Vagina (tissue), 2 donors: ENCODE results near the gene INPP5J. TPM values are rescaled to one million over a fixed set of nuclear protein-coding genes. Genes with fewer than 3 reads are reported as not detected.

Experiments used
- DNase-seq, 2 donors: peaks; one replicate each; pipeline ENCODE4 v3.0.0-alpha.2; 2017; ENCODE audit errors: extremely low spot score in 2 of 2
- H3K27ac ChIP-seq: fragments of 200-600 bp; sonication (generic); one replicate; pipeline ENCODE4 v1.5.1; 2019
- H3K27me3 ChIP-seq: fragments of 200-600 bp; sonication (generic); one replicate; pipeline ENCODE4 v1.5.1; 2019
- H3K36me3 ChIP-seq, 2 donors: fragments of 200-600 bp; sonication (generic); one replicate each; pipeline ENCODE4 v1.5.1; 2017 to 2019
- H3K4me1 ChIP-seq: fragments of 200-600 bp; sonication (generic); one replicate; pipeline ENCODE4 v1.5.1; 2019
- H3K4me3 ChIP-seq, 2 donors: fragments of 200-600 bp; sonication (generic); 1 replicate in 1 of 2; 2 replicates in 1 of 2; pipeline ENCODE4 v1.5.1; 2016 to 2019
- H3K9me3 ChIP-seq: fragments of 200-600 bp; sonication (generic); one replicate; pipeline ENCODE4 v1.5.1; 2019
- POLR2A ChIP-seq, 2 donors: fragments of 450-650 bp; IDR thresholded peaks; one replicate each; pipeline ENCODE4 v1.6.1; 2017; ENCODE audit warnings: antibody characterized with exemption in 2 of 2, mild to moderate bottlenecking in 2 of 2, moderate library complexity in 2 of 2
- POLR2AphosphoS5 ChIP-seq, 2 donors: sonication (generic); formaldehyde crosslinking; IDR thresholded peaks; one replicate each; pipeline ENCODE4 v1.9.0; 2017; ENCODE audit warnings: antibody characterized with exemption in 2 of 2, mild to moderate bottlenecking in 2 of 2, low read depth in 1 of 2; ENCODE audit not compliant: insufficient read depth in 1 of 2
- intact Hi-C: fragments of 100-400 bp; cut with DNase I; formaldehyde crosslinking; loops from one replicate; pipeline ENCODE4 v1.15.1; 2023
- total RNA-seq: library from RNA; depleted of rRNA; stranded (reverse); fragments of >200 nt; gene quantifications from one replicate; pipeline ENCODE4 v1.2.3, GENCODE V29; 2016
- TF ChIP-seq, protein P1 (sequence below), 3 experiments: fragments of 450-650 bp in 2 of 3; fragments of 200-600 bp in 1 of 3; sonication (generic) in 1 of 3; IDR thresholded peaks; one replicate each; pipeline ENCODE4 v1.5.1; 2017 to 2019; ENCODE audit warnings: antibody characterized with exemption in 3 of 3, mild to moderate bottlenecking in 2 of 3, moderate library complexity in 2 of 3

The INPP5J gene
- total RNA-seq, 1 donor from 2014 or later = 5.9 TPM

DNA sequence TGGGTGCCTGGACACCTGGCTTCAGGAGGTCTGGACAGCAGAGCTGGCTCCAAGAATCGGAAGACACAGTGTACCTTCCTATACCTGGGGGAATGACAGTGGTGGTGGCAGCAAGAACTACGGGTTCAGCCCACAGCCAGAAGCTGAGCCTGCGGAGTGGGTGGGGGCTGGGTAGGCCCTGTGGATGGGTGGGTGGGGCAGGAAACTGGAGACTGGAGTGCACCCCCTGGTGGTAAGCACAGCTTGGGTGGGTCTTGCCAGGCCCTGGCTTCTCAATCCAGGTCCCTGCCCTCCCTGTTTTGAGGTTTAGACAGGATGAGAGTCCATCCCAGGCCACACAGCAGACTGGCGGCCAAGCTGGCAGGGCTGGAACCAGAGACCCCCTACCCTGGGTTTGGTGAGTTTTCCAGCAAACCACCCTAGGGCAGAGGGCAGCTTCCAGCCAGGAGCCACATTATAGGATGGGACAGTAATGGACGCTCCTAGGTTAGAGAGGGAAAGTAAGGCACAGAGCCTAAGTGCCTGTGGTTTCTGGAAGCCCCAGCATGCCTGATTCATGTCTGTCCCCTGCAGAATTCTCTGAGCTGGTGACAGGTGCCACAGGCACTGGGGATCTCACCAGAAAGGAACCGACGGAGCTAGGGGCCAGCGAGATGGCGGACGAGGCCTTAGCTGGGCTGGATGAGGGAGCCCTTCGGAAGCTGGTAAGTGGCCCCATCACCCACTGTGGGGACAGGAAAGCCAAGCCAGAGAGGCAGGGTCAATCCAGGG lies 40.0 kb upstream of the INPP5J start:
- Histone ChIP-seq H3K27me3 (no peaks in the 10 kb centered on the region), H3K4me1 (peaks cover 59% of the 10 kb centered on the region), H3K27ac (peak overlapping the region; percentile 97), H3K9me3 (no peaks in the 10 kb centered on the region), H3K4me3 (peak overlapping the region; percentile 64 to 90), H3K36me3 (peaks cover 0 to 2% of the 10 kb centered on the region in 2 donors)
- intact Hi-C loops = loop anchor here (5.0 kb wide), 1 partner anchor 40 kb away; no protein-coding TSS in a partner anchor
- DNase-seq = no peak
- TF ChIP-seq POLR2A (IDR thresholded peaks at IDR 0.05) (no peak), POLR2AphosphoS5 (IDR thresholded peaks at IDR 0.05; ENCODE audit: insufficient read depth in 1 of 2, low read depth in 1 of 2) (peak in 1 of 2 donors; percentile 50)
- TF ChIP-seq, protein P1, sequence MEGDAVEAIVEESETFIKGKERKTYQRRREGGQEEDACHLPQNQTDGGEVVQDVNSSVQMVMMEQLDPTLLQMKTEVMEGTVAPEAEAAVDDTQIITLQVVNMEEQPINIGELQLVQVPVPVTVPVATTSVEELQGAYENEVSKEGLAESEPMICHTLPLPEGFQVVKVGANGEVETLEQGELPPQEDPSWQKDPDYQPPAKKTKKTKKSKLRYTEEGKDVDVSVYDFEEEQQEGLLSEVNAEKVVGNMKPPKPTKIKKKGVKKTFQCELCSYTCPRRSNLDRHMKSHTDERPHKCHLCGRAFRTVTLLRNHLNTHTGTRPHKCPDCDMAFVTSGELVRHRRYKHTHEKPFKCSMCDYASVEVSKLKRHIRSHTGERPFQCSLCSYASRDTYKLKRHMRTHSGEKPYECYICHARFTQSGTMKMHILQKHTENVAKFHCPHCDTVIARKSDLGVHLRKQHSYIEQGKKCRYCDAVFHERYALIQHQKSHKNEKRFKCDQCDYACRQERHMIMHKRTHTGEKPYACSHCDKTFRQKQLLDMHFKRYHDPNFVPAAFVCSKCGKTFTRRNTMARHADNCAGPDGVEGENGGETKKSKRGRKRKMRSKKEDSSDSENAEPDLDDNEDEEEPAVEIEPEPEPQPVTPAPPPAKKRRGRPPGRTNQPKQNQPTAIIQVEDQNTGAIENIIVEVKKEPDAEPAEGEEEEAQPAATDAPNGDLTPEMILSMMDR (IDR thresholded peaks at IDR 0.05) = peak; percentile 32 to 68 (median 63)

DNA sequence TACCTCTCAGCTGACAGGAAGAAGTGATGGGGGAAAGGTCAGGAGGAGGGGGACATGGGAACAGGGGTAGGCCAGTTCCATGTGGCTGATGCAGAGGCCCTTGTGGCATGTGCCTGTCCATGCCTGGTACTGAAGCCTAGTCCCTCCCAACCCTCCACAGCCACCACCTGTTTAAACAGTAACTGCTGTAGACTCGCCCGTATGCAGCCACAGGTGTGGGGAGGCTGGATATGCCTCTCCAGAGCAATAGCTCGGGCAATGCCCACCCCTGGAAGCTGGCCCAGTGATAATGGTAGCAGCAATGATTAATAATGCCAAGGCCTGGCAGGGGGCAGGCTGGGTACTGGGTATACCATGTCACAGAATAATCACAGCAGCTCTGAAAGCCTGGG lies 39.4 kb upstream of the INPP5J start:
- H3K27ac ChIP-seq = peak overlapping the region; percentile 97
- H3K4me1 ChIP-seq = peaks cover 62% of the 10 kb centered on the region
- no peak for DNase-seq
- TF ChIP-seq, protein P1 (IDR thresholded peaks at IDR 0.05) = no peak
- no peak for TF ChIP-seq POLR2A (IDR thresholded peaks at IDR 0.05)
- no peak for TF ChIP-seq POLR2AphosphoS5 (IDR thresholded peaks at IDR 0.05; ENCODE audit: insufficient read depth in 1 of 2, low read depth in 1 of 2)
- H3K36me3 ChIP-seq = peaks cover 0 to 8% of the 10 kb centered on the region in 2 donors
- intact Hi-C loops = loop anchor here (5.0 kb wide), 1 partner anchor 41 kb away; no protein-coding TSS in a partner anchor
- peak overlapping the region; percentile 64 to 90 for H3K4me3 ChIP-seq
- H3K27me3 ChIP-seq = no peaks in the 10 kb centered on the region
- H3K9me3 ChIP-seq = no peaks in the 10 kb centered on the region

DNA sequence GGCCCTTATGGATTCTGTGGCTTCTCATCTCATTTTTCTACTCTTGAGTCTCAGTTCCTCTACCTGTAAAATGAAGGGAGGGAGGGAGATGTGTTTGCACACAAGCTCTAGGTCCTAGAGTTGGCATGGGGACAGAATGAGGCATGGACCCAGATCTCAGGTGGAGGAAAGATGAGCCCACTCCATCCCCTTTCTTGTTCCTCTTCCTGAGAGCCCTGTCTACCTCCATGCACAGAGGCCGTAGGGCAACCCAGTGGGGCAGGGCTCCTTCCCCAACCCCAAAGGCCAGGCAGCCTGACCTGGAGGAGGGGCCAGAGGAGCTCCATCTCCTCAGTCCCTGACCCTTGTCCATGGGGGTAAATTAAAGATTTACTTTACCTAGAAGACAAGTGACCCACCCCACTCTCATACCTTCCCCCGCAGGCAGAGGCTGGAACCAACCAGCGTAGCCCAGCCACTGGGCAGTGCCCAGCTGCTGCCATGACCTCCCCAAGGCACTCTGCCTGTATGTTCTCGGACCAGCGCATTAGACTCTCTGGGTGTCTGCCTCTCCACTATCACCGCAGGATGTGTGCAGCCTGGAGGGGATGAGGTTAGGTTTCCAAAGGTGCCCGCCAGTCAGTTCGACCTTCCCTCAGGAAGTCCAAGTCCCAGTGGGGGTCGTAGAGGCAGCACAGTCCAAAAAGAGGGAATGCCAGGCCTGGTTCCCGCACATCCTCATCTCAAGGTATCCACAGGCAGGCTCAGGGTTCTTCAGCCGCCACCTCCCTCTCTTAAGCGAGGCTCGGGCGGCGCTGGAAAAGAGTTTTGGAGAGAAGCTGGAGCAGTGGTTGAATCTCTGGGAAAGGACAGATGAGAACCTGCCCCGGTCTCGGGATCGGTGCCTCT lies 38.6 kb upstream of the INPP5J start:
- Histone ChIP-seq H3K27ac (peak overlapping the region; percentile 97), H3K27me3 (no peaks in the 10 kb centered on the region), H3K9me3 (no peaks in the 10 kb centered on the region), H3K4me1 (peaks cover 67% of the 10 kb centered on the region), H3K36me3 (peaks cover 0 to 16% of the 10 kb centered on the region in 2 donors), H3K4me3 (peak overlapping the region; percentile 64 to 90)
- intact Hi-C loops = loop anchor here (1.0 to 5.0 kb wide), 3 partner anchors 42 to 135 kb away; partner anchors contain the start of gene TUG1
- no peak for DNase-seq
- TF ChIP-seq, protein P1 (IDR thresholded peaks at IDR 0.05) = no peak
- TF ChIP-seq POLR2A (IDR thresholded peaks at IDR 0.05) (no peak), POLR2AphosphoS5 (IDR thresholded peaks at IDR 0.05; ENCODE audit: insufficient read depth in 1 of 2, low read depth in 1 of 2) (no peak)

DNA sequence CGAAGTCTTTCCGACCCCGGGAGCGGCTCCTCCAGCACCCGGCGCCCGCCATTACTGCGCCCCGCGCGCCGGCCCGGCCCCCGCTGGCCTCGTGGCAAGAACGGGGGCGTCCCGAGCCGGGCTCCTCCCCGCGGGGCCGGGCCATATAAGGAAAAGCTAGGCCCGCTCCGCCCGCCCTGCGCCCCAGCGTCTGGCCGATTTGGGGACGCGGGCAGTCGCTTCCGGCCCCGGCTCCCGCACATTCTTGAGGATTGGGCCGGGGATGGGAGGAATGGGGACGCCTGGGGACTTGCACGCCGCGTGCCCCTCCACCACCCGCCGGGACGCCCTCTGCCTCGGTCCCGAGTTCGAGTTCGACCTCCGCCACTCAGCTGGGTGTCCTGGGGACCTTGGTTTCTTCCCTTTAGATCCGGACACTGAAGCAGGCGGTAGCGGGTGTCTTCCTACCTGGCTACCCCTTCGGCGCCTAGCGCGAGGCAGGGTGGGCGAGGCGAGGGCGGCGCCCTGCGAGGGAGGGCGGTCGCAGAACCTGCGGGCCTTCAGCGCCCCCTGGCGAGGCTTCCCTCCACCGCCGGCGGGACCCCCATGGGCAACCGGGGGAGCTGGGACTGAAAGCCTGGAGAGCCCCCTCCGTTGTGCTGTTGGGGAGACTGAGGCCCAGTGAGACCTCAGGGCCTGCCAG lies 37.8 kb upstream of the INPP5J start:
- Histone ChIP-seq H3K27ac (peak overlapping the region; percentile 97), H3K9me3 (no peaks in the 10 kb centered on the region), H3K36me3 (peaks cover 0 to 23% of the 10 kb centered on the region in 2 donors), H3K27me3 (no peaks in the 10 kb centered on the region), H3K4me1 (peaks cover 75% of the 10 kb centered on the region), H3K4me3 (peak overlapping the region; percentile 64 to 90)
- intact Hi-C loops = loop anchor here (1.0 to 5.0 kb wide), 3 partner anchors 43 to 136 kb away; partner anchors contain the start of gene TUG1
- DNase-seq = no peak
- TF ChIP-seq POLR2AphosphoS5 (IDR thresholded peaks at IDR 0.05; ENCODE audit: insufficient read depth in 1 of 2, low read depth in 1 of 2) = peak; percentile 17 to 87
- TF ChIP-seq, protein P1 (IDR thresholded peaks at IDR 0.05) = peak; percentile 71 to 88 (median 88)
- TF ChIP-seq POLR2A (IDR thresholded peaks at IDR 0.05) = peak in 1 of 2 donors; percentile 64
